Endothelial cell (in vitro differentiated cells): ENCODE measurements around the gene MLPH. TPM values are rescaled to one million over a fixed set of nuclear protein-coding genes. Genes with fewer than 3 reads are reported as not detected.

Source experiments
- DNase-seq: peaks from one replicate; pipeline ENCODE4 v3.0.0; 2021; ENCODE audit warnings: low spot score
- H3K27ac Mint-ChIP-seq: one replicate; pipeline ENCODE4 v1.8.0; 2021; ENCODE audit warnings: mixed read lengths, inconsistent platforms; ENCODE audit not compliant: unreplicated experiment
- H3K27me3 Mint-ChIP-seq: one replicate; pipeline ENCODE4 v1.8.0; 2021; ENCODE audit warnings: mild to moderate bottlenecking, moderate library complexity, mixed read lengths, inconsistent platforms; ENCODE audit not compliant: unreplicated experiment
- H3K36me3 Mint-ChIP-seq: one replicate; pipeline ENCODE4 v1.8.0; 2021; ENCODE audit warnings: mild to moderate bottlenecking, low read depth, mixed read lengths, inconsistent platforms; ENCODE audit not compliant: unreplicated experiment
- H3K4me1 Mint-ChIP-seq: one replicate; pipeline ENCODE4 v1.8.0; 2021; ENCODE audit warnings: mild to moderate bottlenecking, mixed read lengths, inconsistent platforms; ENCODE audit not compliant: unreplicated experiment
- H3K4me3 Mint-ChIP-seq: one replicate; pipeline ENCODE4 v1.8.0; 2021; ENCODE audit warnings: mild to moderate bottlenecking, mixed read lengths, inconsistent platforms; ENCODE audit not compliant: unreplicated experiment
- H3K9me3 Mint-ChIP-seq: one replicate; pipeline ENCODE4 v1.8.0; 2021; ENCODE audit warnings: mixed read lengths, inconsistent platforms; ENCODE audit not compliant: unreplicated experiment
- total RNA-seq: library from RNA; stranded (reverse); fragmentation: NEBNext Ultra II Directional; extraction: Animal tissue kit (Norgen Biotek cat#: 25700); gene quantifications from one replicate; pipeline ENCODE4 v1.2.1, GENCODE V29; 2021; ENCODE audit not compliant: unreplicated experiment
- TF ChIP-seq, protein P1 (sequence below): fragments of 200-600 bp; sonication (generic); IDR thresholded peaks from one replicate; pipeline ENCODE4 v1.5.0; 2021; ENCODE audit warnings: antibody characterized with exemption; ENCODE audit not compliant: unreplicated experiment

Gene MLPH
- total RNA-seq, 1 donor from 2014 or later = 0.36 TPM

DNA sequence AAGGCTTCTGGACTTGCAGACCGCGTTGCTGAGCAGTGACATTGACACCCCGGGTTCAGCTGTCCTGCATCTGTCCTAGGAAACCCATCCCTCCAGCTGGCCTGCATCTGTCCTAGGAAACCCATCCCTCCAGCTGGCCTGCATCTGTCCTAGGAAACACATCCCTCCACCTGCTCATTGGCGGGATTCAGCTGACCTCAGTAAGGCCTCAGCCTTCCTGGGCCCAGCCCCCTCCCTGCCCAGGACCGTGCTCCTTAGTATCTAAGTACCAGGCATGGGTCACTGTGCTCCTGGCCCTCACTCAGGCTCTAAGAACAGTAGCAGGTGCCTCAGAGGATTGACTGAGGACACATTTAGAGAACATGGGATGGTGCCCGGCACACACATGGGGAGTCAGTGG, 1.2 kb downstream of the MLPH start:
- Mint-ChIP-seq H3K27me3 (peaks cover 6% of the 10 kb centered on the region), H3K27ac (no peak overlapping the region), H3K9me3 (no peaks in the 10 kb centered on the region), H3K4me3 (no peak overlapping the region), H3K36me3 (peaks cover 6% of the 10 kb centered on the region), H3K4me1 (peaks cover 2% of the 10 kb centered on the region)
- DNase-seq = no peak
- TF ChIP-seq, protein P1, sequence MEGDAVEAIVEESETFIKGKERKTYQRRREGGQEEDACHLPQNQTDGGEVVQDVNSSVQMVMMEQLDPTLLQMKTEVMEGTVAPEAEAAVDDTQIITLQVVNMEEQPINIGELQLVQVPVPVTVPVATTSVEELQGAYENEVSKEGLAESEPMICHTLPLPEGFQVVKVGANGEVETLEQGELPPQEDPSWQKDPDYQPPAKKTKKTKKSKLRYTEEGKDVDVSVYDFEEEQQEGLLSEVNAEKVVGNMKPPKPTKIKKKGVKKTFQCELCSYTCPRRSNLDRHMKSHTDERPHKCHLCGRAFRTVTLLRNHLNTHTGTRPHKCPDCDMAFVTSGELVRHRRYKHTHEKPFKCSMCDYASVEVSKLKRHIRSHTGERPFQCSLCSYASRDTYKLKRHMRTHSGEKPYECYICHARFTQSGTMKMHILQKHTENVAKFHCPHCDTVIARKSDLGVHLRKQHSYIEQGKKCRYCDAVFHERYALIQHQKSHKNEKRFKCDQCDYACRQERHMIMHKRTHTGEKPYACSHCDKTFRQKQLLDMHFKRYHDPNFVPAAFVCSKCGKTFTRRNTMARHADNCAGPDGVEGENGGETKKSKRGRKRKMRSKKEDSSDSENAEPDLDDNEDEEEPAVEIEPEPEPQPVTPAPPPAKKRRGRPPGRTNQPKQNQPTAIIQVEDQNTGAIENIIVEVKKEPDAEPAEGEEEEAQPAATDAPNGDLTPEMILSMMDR = no peak

DNA sequence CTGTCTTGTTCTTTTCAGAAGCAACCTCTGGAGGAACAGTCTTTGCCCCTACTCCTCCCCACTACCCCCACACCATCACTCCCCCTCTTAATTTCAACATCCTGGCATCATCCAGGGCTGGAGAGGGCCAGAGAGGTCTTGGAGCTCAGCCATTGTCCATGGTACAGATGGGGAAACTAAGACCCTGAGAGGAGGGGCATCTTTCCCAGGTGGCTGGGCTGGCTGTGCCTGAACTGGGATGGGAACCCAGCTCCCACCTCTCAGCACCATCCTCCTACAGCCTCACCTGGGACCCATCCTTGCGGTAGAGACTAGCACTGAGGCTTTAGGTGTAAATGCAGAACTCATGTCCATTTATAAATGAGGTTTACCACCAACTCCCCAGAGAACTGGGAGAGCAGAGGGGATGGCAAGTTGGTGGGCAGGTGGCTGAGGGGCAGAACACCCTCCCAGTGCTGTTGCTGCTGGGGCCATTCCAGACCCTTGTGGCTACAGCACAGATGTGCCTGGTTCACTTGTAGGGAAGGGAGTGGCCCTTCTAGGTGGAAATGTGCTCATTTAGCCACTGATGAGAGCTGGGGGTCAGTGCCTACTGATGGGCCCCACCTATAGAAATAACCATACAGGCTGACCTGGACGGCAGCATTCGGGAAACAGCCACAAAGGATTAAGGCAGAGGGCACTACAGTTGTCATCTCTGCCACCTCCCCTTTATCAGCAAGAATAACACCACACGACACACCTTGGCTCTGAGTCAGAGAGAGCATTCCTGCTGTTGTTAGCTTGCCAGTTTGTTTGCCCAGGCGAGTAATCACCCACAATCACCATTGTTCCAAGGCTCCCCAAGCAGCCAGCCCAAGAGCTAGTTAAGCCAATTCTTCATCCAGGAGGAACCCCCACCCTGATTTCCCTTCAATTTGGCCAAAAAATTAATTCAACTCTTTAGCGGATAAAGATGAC, 2.1 kb downstream of the MLPH start:
- Mint-ChIP-seq H3K27me3 (peaks cover 6% of the 10 kb centered on the region), H3K4me1 (no peaks in the 10 kb centered on the region), H3K36me3 (peaks cover 6% of the 10 kb centered on the region), H3K4me3 (no peak overlapping the region), H3K27ac (no peak overlapping the region), H3K9me3 (no peaks in the 10 kb centered on the region)
- DNase-seq = no peak
- TF ChIP-seq, protein P1 = no peak

DNA sequence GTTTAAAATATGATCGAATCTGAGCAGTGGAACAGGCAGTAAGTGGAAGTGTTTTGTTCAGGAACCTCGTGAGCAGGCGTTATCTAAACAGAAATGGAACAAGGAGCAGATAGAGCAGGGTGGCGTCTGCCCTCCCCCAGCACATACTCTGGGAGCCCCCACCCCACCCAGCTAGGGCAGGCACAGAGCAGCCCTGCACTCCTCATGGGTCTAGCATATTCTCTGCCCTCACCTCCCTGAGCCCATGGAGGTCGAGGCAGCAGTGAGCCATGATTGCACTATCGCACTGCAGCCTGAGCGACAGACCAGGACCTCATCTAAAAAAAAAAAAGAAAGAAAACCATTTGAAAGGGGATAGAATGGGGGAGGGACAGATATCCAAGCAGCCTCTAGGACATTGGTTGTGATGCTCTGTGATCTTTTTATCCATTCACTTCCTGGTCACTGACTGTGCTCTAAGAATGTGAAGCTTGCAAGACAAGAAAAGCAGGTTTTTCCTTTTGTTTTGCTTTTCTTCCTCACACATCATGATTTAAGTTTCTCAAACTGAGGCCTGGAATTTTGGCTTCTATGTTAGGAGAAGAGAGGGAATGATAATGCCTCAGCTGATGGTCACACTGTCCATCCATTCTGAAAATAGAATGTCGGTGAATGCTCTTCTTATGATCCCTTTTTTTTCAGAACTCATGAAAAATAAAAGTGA, 3.1 kb downstream of the MLPH start:
- Mint-ChIP-seq H3K27me3 (peaks cover 6% of the 10 kb centered on the region), H3K27ac (no peak overlapping the region), H3K9me3 (no peaks in the 10 kb centered on the region), H3K36me3 (peaks cover 6% of the 10 kb centered on the region), H3K4me1 (peaks cover 2% of the 10 kb centered on the region), H3K4me3 (no peak overlapping the region)
- TF ChIP-seq, protein P1 = no peak
- no peak for DNase-seq

- no peak for DNase-seq
- TF ChIP-seq, protein P1 = no peak
- H3K4me3 Mint-ChIP-seq = no peak overlapping the region
- H3K36me3 Mint-ChIP-seq = peaks cover 6% of the 10 kb centered on the region
- H3K27me3 Mint-ChIP-seq = peaks cover 6% of the 10 kb centered on the region
- no peaks in the 10 kb centered on the region for H3K9me3 Mint-ChIP-seq
- peaks cover 3% of the 10 kb centered on the region for H3K4me1 Mint-ChIP-seq
- H3K27ac Mint-ChIP-seq = no peak overlapping the region
Observed at GRCh38 chr2:237490795-237491194, 3.7 kb downstream of the MLPH start.
